ENCODE data around the gene CNIH1.

DNA sequence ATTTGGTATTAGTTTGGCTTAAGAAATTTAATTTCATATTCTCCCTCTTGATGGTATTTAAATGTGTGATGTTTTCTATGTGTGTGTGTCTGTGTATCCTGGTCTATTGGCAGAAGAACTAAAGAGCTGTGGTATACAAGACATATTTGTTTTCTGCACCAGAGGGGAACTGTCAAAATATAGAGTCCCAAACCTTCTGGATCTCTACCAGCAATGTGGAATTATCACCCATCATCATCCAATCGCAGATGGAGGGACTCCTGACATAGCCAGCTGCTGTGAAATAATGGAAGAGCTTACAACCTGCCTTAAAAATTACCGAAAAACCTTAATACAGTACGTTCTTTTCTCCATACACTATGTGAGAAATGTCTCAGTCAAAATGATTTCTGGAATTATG is 29.8 kb downstream of the CNIH1 start:
- TF ChIP-seq, protein P1, sequence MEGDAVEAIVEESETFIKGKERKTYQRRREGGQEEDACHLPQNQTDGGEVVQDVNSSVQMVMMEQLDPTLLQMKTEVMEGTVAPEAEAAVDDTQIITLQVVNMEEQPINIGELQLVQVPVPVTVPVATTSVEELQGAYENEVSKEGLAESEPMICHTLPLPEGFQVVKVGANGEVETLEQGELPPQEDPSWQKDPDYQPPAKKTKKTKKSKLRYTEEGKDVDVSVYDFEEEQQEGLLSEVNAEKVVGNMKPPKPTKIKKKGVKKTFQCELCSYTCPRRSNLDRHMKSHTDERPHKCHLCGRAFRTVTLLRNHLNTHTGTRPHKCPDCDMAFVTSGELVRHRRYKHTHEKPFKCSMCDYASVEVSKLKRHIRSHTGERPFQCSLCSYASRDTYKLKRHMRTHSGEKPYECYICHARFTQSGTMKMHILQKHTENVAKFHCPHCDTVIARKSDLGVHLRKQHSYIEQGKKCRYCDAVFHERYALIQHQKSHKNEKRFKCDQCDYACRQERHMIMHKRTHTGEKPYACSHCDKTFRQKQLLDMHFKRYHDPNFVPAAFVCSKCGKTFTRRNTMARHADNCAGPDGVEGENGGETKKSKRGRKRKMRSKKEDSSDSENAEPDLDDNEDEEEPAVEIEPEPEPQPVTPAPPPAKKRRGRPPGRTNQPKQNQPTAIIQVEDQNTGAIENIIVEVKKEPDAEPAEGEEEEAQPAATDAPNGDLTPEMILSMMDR (IDR thresholded peaks at IDR 0.05): no peak
- TF ChIP-seq POLR2A (IDR thresholded peaks at IDR 0.05): no peak
